IMR-90 (cell line): ENCODE results near the gene PITPNM3. TPM values are rescaled to one million over a fixed set of nuclear protein-coding genes. Genes with fewer than 3 reads are reported as not detected.

Experiments used
- ATAC-seq: fragments of 200-7000 bp; cut with Tn5 transposase; 2 replicates; pipeline ENCODE4 v1.9.1; 2020; ENCODE audit warnings: low read depth, mild to moderate bottlenecking, moderate library complexity
- BruUV-seq: library from RNA; stranded (reverse); fragments of 400-500 nt; replicated peaks from 2 replicates; lab custom pipeline; 2021; lab: Mats Ljungman, UMichigan
- CTCF ChIA-PET: fragments of 300-600 bp; formaldehyde crosslinking; extraction: SDS; loops from one replicate; lab custom pipeline; 2021; ENCODE audit warnings: antibody characterized with exemption; lab: Yijun Ruan, JAX
- POLR2A ChIA-PET: fragments of 300-600 bp; sonication (Branson Sonifier 250); formaldehyde crosslinking; loops from one replicate; lab custom pipeline; 2022; ENCODE audit warnings: antibody characterized with exemption; ENCODE audit not compliant: unreplicated experiment; lab: Charles Lee
- DNase-seq: peaks from one replicate; pipeline ENCODE4 v3.0.0; 2013
- H2AFZ ChIP-seq: replicated peaks from 2 replicates; pipeline ENCODE3; 2013; ENCODE audit warnings: low read length, mild to moderate bottlenecking; ENCODE audit not compliant: poor library complexity
- H2AK5ac ChIP-seq: 2 replicates; pipeline ENCODE4 v1.6.1; 2013; ENCODE audit warnings: low read depth, low read length, inconsistent platforms
- H2AK9ac ChIP-seq: replicated peaks from 2 replicates; pipeline ENCODE3; 2013; ENCODE audit warnings: mild to moderate bottlenecking, low read depth, low read length, moderate library complexity; ENCODE audit not compliant: poor library complexity
- H2BK120ac ChIP-seq: 2 replicates; pipeline ENCODE4 v1.6.1; 2013; ENCODE audit warnings: low read depth, low read length, inconsistent platforms
- H2BK15ac ChIP-seq: 3 replicates; pipeline ENCODE4 v1.6.1; 2013; ENCODE audit warnings: low read depth, low read length, inconsistent platforms
- H2BK20ac ChIP-seq: 2 replicates; pipeline ENCODE4 v1.6.1; 2013; ENCODE audit warnings: low read depth, mild to moderate bottlenecking, inconsistent platforms, low read length, moderate library complexity
- H2BK5ac ChIP-seq: 2 replicates; pipeline ENCODE4 v1.6.1; 2013; ENCODE audit warnings: mild to moderate bottlenecking, low read depth, low read length, inconsistent platforms; ENCODE audit not compliant: poor library complexity, severe bottlenecking
- H3K14ac ChIP-seq: replicated peaks from 2 replicates; pipeline ENCODE4 v1.6.1; 2013; ENCODE audit warnings: low read depth, low read length, inconsistent platforms
- H3K18ac ChIP-seq: 2 replicates; pipeline ENCODE4 v1.6.1; 2013; ENCODE audit warnings: low read depth, low read length, control low read depth
- H3K23ac ChIP-seq: 2 replicates; pipeline ENCODE4 v1.6.1; 2013; ENCODE audit warnings: low read depth, low read length, inconsistent platforms
- H3K27ac ChIP-seq: 2 replicates; pipeline ENCODE4 v1.5.1; 2013; ENCODE audit warnings: mild to moderate bottlenecking, control low read depth, low read length; ENCODE audit not compliant: insufficient read depth
- H3K27me3 ChIP-seq: 2 replicates; pipeline ENCODE4 v1.6.1; 2013; ENCODE audit warnings: low read length; ENCODE audit not compliant: control insufficient read depth, insufficient read depth
- H3K36me3 ChIP-seq: 2 replicates; pipeline ENCODE4 v1.6.1; 2013; ENCODE audit warnings: low read length, mixed read lengths; ENCODE audit not compliant: control insufficient read depth, insufficient read depth
- H3K4ac ChIP-seq: 2 replicates; pipeline ENCODE4 v1.6.1; 2013; ENCODE audit warnings: low read depth, low read length, inconsistent platforms
- H3K4me1 ChIP-seq: 2 replicates; pipeline ENCODE4 v1.6.1; 2013; ENCODE audit warnings: low read length, mixed read lengths; ENCODE audit not compliant: control insufficient read depth, insufficient read depth
- H3K4me2 ChIP-seq: 2 replicates; pipeline ENCODE4 v1.6.1; 2013; ENCODE audit warnings: low read depth, mild to moderate bottlenecking, control low read depth, low read length, moderate library complexity
- H3K4me3 ChIP-seq: 2 replicates; pipeline ENCODE4 v1.5.1; 2013; ENCODE audit warnings: low read depth, mild to moderate bottlenecking, control low read depth, low read length, moderate library complexity; ENCODE audit not compliant: insufficient read depth
- H3K56ac ChIP-seq: 2 replicates; pipeline ENCODE4 v1.6.1; 2013; ENCODE audit warnings: low read length, inconsistent platforms; ENCODE audit not compliant: insufficient read depth; ENCODE audit errors: extremely low read depth
- H3K79me1 ChIP-seq, 2 experiments: 2 replicates each; pipeline ENCODE4 v1.6.1; 2013; ENCODE audit warnings: low read length in 2 of 2, inconsistent platforms in 1 of 2, low read depth in 1 of 2
- H3K9ac ChIP-seq: 2 replicates; pipeline ENCODE4 v1.6.1; 2013; ENCODE audit warnings: low read depth, low read length, control low read depth
- H3K9me1 ChIP-seq: 2 replicates; pipeline ENCODE4 v1.6.1; 2013; ENCODE audit warnings: low read length, inconsistent platforms; ENCODE audit not compliant: insufficient read depth
- H3K9me3 ChIP-seq: 2 replicates; pipeline ENCODE4 v1.6.1; 2013; ENCODE audit warnings: low read length; ENCODE audit not compliant: control insufficient read depth, insufficient read depth
- H4K20me1 ChIP-seq: 2 replicates; pipeline ENCODE4 v1.6.1; 2013; ENCODE audit warnings: low read length, inconsistent platforms; ENCODE audit not compliant: insufficient read depth
- H4K5ac ChIP-seq: 2 replicates; pipeline ENCODE4 v1.6.1; 2013; ENCODE audit warnings: mild to moderate bottlenecking, low read depth, low read length, control low read depth
- H4K8ac ChIP-seq, 2 experiments: 2 replicates each; pipeline ENCODE4 v1.6.1; 2013; ENCODE audit warnings: low read depth in 2 of 2, low read length in 2 of 2, control low read depth in 1 of 2, inconsistent platforms in 1 of 2
- H4K91ac ChIP-seq: 2 replicates; pipeline ENCODE4 v1.6.1; 2013; ENCODE audit warnings: low read depth, low read length, inconsistent platforms; ENCODE audit not compliant: insufficient read depth
- BHLHE40 ChIP-seq: fragments of 150-350 bp; IDR thresholded peaks from 2 replicates; pipeline ENCODE4 v1.6.1; 2016; ENCODE audit warnings: mild to moderate bottlenecking, low read depth, low read length
- CEBPB ChIP-seq: IDR thresholded peaks from 2 replicates; pipeline ENCODE4 v1.6.1; 2012; ENCODE audit warnings: low read depth, low read length, improper control_type of control experiment
- CHD1 ChIP-seq: IDR thresholded peaks from 2 replicates; pipeline ENCODE4 v1.6.1; 2012; ENCODE audit warnings: low read depth, low read length, improper control_type of control experiment
- FOS ChIP-seq: fragments of 150-350 bp; IDR thresholded peaks from 2 replicates; pipeline ENCODE4 v1.6.1; 2016; ENCODE audit warnings: low read depth, low read length
- MAFK ChIP-seq: IDR thresholded peaks from 2 replicates; pipeline ENCODE4 v1.6.1; 2012; ENCODE audit warnings: low read depth, low read length, improper control_type of control experiment
- MXI1 ChIP-seq: IDR thresholded peaks from 2 replicates; pipeline ENCODE4 v1.6.1; 2012; ENCODE audit warnings: low read depth, mild to moderate bottlenecking, low read length, moderate library complexity, borderline replicate concordance
- NFE2L2 ChIP-seq: fragments of 150-350 bp; IDR thresholded peaks from 2 replicates; pipeline ENCODE4 v1.6.1; 2016; ENCODE audit warnings: low read depth, mild to moderate bottlenecking, low read length
- POLR2A ChIP-seq: IDR thresholded peaks from 2 replicates; pipeline ENCODE4 v1.6.1; 2012; ENCODE audit warnings: mild to moderate bottlenecking, low read depth, low read length
- RAD21 ChIP-seq: IDR thresholded peaks from 2 replicates; pipeline ENCODE4 v1.6.1; 2012; ENCODE audit warnings: low read length, improper control_type of control experiment
- RCOR1 ChIP-seq: IDR thresholded peaks from 2 replicates; pipeline ENCODE4 v1.6.1; 2012; ENCODE audit warnings: mild to moderate bottlenecking, low read length, improper control_type of control experiment; ENCODE audit not compliant: insufficient replicate concordance
- RFX5 ChIP-seq: IDR thresholded peaks from 2 replicates; pipeline ENCODE4 v1.8.0; 2012; ENCODE audit warnings: low read depth, mild to moderate bottlenecking, low read length, moderate library complexity
- SMC3 ChIP-seq: fragments of 150-350 bp; IDR thresholded peaks from 2 replicates; pipeline ENCODE4 v1.6.1; 2016; ENCODE audit warnings: low read depth, mild to moderate bottlenecking, antibody characterized with exemption, low read length, moderate library complexity
- WGBS, 2 experiments: methylation state at CpG; one replicate each; pipeline versions ENCODE4 v1.1.5 to v1.1.7; 2013; ENCODE audit warnings: missing lambda C conversion rate in 2 of 2; ENCODE audit not compliant: insufficient read length in 1 of 2; ENCODE audit errors: extremely low coverage in 2 of 2; 5-methylcytosine and 5-hydroxymethylcytosine counted together
- dilution Hi-C: fragments of 300-500 bp; cut with HindIII; formaldehyde crosslinking; loops from one replicate; pipeline ENCODE4 v1.14.3; 2018; ENCODE audit warnings: low sequenced_read_pairs; ENCODE audit not compliant: unreplicated experiment
- in situ Hi-C: fragments of 300-500 bp; cut with MboI; formaldehyde crosslinking; loops from 3 replicates; pipeline ENCODE4 v1.14.3; 2019; ENCODE audit warnings: low sequenced_read_pairs, inconsistent platforms, mixed read lengths
- intact Hi-C: fragments of 100-400 bp; cut with micrococcal nuclease; formaldehyde crosslinking; loops from 2 replicates; pipeline ENCODE4 v1.10.0; 2022
- polyA plus RNA-seq, 3 experiments: library from polyadenylated mRNA; depleted of rRNA; stranded (reverse); fragments of >200 nt; gene quantifications; 2 replicates each; pipeline ENCODE4 v1.2.3, GENCODE V29; 2012; ENCODE audit warnings: low replicate concordance in 1 of 3
- total RNA-seq: library from RNA; depleted of rRNA; stranded (reverse); fragments of >200 nt; gene quantifications from 2 replicates; pipeline ENCODE4 v1.2.3, GENCODE V29; 2012
- TF ChIP-seq, protein P1 (sequence below): conservative IDR thresholded peaks from 2 replicates; pipeline ENCODE4 v1.5.1; 2012; ENCODE audit warnings: mild to moderate bottlenecking, low read depth, low read length, improper control_type of control experiment
- TF ChIP-seq, protein P2 (sequence below): fragments of 150-350 bp; IDR thresholded peaks from 2 replicates; pipeline ENCODE4 v1.6.1; 2017; ENCODE audit warnings: mild to moderate bottlenecking, antibody characterized with exemption, low read length, low read depth
- TF ChIP-seq, protein P3 (sequence below): fragments of 150-350 bp; IDR thresholded peaks from 2 replicates; pipeline ENCODE4 v1.6.1; 2016; ENCODE audit warnings: low read depth, mild to moderate bottlenecking, low read length, moderate library complexity, borderline replicate concordance

PITPNM3 gene
- total and polyA plus RNA-seq, 2 of the 4 experiments (the other 2 are of a cell fraction): 0.54 to 1.7 TPM

DNA sequence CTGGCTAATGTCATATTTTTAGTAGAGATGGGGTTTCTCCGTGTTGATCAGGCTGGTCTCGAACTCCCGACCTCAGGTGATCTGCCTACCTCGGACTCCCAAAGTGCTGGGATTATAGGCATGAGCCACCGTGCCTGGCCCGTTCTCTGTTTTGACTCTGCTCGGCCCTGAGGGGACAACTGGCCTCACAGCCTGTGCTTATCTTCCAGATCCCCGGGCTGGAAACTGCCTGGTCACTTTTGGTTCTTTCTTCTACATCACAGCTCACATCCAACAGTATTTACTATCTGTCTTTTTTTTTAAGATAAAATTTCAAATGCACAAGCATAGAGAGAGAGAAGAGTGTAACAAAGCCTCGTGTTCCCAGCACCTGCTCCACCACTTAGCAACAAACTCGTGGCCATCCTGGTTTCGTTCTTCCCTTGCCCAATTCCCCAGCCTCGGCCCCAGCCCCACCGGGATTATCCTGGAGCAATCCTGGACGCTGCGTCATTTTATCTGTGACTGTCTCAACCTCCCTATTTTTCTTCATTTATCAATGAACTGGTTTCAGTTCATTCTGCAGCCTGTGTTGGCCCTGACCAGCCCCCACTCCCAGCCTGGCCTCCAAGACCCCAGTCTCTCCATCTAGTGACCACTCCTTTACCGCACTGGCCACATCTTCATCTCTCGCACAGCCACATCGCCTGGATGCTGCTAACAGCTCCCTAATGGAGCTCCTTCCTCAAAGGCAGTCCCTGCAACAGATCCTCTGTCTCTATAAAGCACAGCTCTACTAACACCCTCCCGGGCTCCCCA lies 91.0 kb downstream of the PITPNM3 start:
- H3K36me3 ChIP-seq: no peaks in the 10 kb centered on the region
- no peak overlapping the region for H3K4me3 ChIP-seq
- ChIA-PET CTCF (interaction anchor here (0.5 kb wide), 1 partner anchor 75 kb away, joined by 6 read pairs; no protein-coding TSS in a partner anchor), POLR2A (no interaction called here)
- no peak overlapping the region for H4K5ac ChIP-seq
- H4K8ac ChIP-seq: no peak overlapping the region
- no peak overlapping the region for H3K14ac ChIP-seq
- no peak overlapping the region for H2BK15ac ChIP-seq
- no peak overlapping the region for H2AK5ac ChIP-seq
- ATAC-seq (no peak), DNase-seq (no peak)
- H3K9me3 ChIP-seq: peaks cover 2% of the 10 kb centered on the region; the same call in 1 of the 2 replicates
- H2AFZ ChIP-seq: no peak overlapping the region
- H2BK120ac ChIP-seq: no peak overlapping the region
- no peak overlapping the region for H3K27ac ChIP-seq
- intact Hi-C loops: no loop called here
- no peak overlapping the region for H3K23ac ChIP-seq
- H4K20me1 ChIP-seq: no peaks in the 10 kb centered on the region
- H3K56ac ChIP-seq: no peak overlapping the region
- in situ Hi-C loops: no loop called here
- H3K4me2 ChIP-seq: no peak overlapping the region
- H4K91ac ChIP-seq: no peak overlapping the region
- no peak overlapping the region for H2BK5ac ChIP-seq
- BruUV-seq: no TSS peak
- no peaks in the 10 kb centered on the region for H3K27me3 ChIP-seq
- no peak overlapping the region for H3K4ac ChIP-seq
- H3K79me1 ChIP-seq: no peaks in the 10 kb centered on the region
- dilution Hi-C loops: no loop called here
- no peaks in the 10 kb centered on the region for H3K4me1 ChIP-seq
- peak overlapping the region; percentile 61 for H2AK9ac ChIP-seq
- H2BK20ac ChIP-seq: no peak overlapping the region
- H3K9ac ChIP-seq: no peak overlapping the region
- H3K18ac ChIP-seq: no peak overlapping the region
- no peaks in the 10 kb centered on the region for H3K9me1 ChIP-seq
- WGBS, 2 experiments: 74% methylated on average over 8 of the region's 19 CpGs; no CpG with 5 or more reads in 1 of the 2 experiments
- TF ChIP-seq, protein P1, sequence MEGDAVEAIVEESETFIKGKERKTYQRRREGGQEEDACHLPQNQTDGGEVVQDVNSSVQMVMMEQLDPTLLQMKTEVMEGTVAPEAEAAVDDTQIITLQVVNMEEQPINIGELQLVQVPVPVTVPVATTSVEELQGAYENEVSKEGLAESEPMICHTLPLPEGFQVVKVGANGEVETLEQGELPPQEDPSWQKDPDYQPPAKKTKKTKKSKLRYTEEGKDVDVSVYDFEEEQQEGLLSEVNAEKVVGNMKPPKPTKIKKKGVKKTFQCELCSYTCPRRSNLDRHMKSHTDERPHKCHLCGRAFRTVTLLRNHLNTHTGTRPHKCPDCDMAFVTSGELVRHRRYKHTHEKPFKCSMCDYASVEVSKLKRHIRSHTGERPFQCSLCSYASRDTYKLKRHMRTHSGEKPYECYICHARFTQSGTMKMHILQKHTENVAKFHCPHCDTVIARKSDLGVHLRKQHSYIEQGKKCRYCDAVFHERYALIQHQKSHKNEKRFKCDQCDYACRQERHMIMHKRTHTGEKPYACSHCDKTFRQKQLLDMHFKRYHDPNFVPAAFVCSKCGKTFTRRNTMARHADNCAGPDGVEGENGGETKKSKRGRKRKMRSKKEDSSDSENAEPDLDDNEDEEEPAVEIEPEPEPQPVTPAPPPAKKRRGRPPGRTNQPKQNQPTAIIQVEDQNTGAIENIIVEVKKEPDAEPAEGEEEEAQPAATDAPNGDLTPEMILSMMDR: no peak
- TF ChIP-seq, protein P2, sequence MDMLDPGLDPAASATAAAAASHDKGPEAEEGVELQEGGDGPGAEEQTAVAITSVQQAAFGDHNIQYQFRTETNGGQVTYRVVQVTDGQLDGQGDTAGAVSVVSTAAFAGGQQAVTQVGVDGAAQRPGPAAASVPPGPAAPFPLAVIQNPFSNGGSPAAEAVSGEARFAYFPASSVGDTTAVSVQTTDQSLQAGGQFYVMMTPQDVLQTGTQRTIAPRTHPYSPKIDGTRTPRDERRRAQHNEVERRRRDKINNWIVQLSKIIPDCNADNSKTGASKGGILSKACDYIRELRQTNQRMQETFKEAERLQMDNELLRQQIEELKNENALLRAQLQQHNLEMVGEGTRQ: no peak
- TF ChIP-seq BHLHE40 (no peak), POLR2A (no peak), MAFK (no peak), SMC3 (no peak), CEBPB (no peak), RAD21 (no peak), RCOR1 (no peak), CHD1 (no peak), NFE2L2 (no peak), RFX5 (no peak), MXI1 (no peak), FOS (no peak)
- TF ChIP-seq, protein P3, sequence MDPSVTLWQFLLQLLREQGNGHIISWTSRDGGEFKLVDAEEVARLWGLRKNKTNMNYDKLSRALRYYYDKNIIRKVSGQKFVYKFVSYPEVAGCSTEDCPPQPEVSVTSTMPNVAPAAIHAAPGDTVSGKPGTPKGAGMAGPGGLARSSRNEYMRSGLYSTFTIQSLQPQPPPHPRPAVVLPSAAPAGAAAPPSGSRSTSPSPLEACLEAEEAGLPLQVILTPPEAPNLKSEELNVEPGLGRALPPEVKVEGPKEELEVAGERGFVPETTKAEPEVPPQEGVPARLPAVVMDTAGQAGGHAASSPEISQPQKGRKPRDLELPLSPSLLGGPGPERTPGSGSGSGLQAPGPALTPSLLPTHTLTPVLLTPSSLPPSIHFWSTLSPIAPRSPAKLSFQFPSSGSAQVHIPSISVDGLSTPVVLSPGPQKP: no peak
